ENCODE measurements around the gene SAMD13. TPM values are rescaled to one million over a fixed set of nuclear protein-coding genes. Genes with fewer than 3 reads are reported as not detected.
A peak's percentile ranks its signal among the peaks of the same experiment; 100 is the strongest.

The SAMD13 gene
- total and polyA plus RNA-seq, 12 donors: 0.37 to 2.2 (median 1.2) TPM; not detected in 1

DNA sequence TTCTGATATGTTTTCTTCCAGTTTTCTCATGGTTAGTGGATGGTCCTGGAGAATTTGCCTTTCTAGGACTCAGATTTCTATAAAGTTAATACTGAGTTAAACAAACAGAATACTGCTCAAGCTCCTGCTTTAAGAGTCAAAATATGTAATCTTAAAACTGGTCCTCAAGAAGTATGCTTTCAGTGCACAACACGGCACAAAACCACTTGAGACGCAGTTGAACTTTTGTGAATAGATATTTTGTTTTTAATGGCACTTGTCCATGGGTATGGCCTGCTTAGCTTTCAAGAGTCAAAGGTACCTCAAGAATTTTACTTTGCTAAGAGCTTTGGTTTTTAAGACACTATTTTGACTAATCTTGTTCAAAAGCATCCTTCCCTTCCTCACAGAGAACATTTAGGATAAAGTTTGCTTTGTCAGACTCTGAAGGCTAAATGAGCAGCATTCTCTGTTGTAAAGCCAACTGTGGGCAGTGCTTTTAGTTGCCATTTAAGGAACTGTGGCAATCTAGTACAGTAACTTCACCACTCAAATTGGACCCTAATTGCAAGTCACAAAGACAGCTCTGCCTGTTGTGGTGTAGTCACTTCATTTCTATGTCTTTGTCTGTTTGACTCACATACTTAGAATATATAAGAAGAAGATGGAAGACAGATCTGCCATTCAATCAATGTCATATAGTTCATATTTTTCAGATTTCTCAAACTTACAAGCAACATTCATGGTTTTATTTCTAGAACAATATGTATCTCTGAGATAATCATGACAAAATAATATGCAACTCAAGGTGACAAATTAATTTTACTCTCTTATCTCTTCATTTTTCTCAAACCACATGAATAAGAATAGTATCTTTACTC lies 28.8 kb downstream of the SAMD13 start:
- peaks cover 0 to 6% (median 0%) of the 10 kb centered on the region in 9 donors for H3K36me3 ChIP-seq
- H3K4me1 ChIP-seq: no peaks in the 10 kb centered on the region
- ATAC-seq (no peak), DNase-seq (no peak)
- H3K9me3 ChIP-seq: peaks cover 0 to 7% (median 0%) of the 10 kb centered on the region in 11 donors
- TF ChIP-seq CTCF (IDR thresholded peaks at IDR 0.05): no peak
- intact Hi-C loops (cut with DNase I): no loop called here
- no peak overlapping the region for H3K4me3 ChIP-seq
- no peak overlapping the region for H3K27ac ChIP-seq
- no peaks in the 10 kb centered on the region for H3K27me3 ChIP-seq
- 65 to 78% methylated on average over 2 of the region's 2 CpGs for WGBS, 2 donors

DNA sequence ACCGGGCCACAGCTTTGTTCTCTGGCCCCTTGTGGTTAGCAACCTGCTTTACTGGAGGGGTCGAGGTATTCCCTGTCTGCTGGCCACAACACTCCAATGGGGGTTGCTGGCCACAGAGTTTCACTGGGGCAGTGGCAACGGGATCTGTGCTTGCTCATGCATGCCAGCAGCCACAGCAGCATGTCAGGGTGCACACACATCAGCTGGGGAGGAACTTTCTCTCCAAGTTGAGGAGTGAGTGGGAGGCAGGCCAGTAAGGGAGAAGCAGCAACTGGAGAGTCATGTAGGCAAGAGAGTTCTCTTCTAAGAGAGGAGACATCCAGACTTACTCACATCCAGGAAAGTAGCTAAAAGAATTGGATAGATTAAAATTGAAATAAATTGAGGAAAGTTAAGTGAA lies 38.0 kb downstream of the SAMD13 start:
- peaks cover 0 to 25% (median 4%) of the 10 kb centered on the region in 11 donors for H3K9me3 ChIP-seq
- WGBS, 2 donors: 75 to 83% methylated on average over 3 of the region's 3 CpGs
- no peak for TF ChIP-seq CTCF (IDR thresholded peaks at IDR 0.05)
- DNase-seq (no peak), ATAC-seq (no peak)
- H3K36me3 ChIP-seq: no peaks in the 10 kb centered on the region
- no peak overlapping the region for H3K27ac ChIP-seq
- H3K27me3 ChIP-seq: no peaks in the 10 kb centered on the region
- no peak overlapping the region for H3K4me3 ChIP-seq
- no peaks in the 10 kb centered on the region for H3K4me1 ChIP-seq
- intact Hi-C loops (cut with DNase I): no loop called here

GRCh38 chr1:84344286-84344685 lies 42.8 kb downstream of the SAMD13 start:
- DNase-seq (no peak), ATAC-seq (peak in 1 of 8 donors; percentile 42)
- Histone ChIP-seq H3K36me3 (no peaks in the 10 kb centered on the region), H3K4me3 (no peak overlapping the region), H3K27me3 (no peaks in the 10 kb centered on the region), H3K4me1 (no peaks in the 10 kb centered on the region), H3K27ac (no peak overlapping the region), H3K9me3 (peaks cover 0 to 8% (median 0%) of the 10 kb centered on the region in 11 donors)
- intact Hi-C loops (cut with DNase I): no loop called here
- TF ChIP-seq CTCF (IDR thresholded peaks at IDR 0.05): no peak
- WGBS, 2 donors: 79 to 86% methylated on average over 1 of the region's 1 CpG

- H3K4me3 ChIP-seq: no peak overlapping the region
- peaks cover 0 to 8% (median 0%) of the 10 kb centered on the region in 11 donors for H3K9me3 ChIP-seq
- H3K27ac ChIP-seq: no peak overlapping the region
- ATAC-seq (no peak), DNase-seq (no peak)
- H3K36me3 ChIP-seq: no peaks in the 10 kb centered on the region
- intact Hi-C loops (cut with DNase I): no loop called here
- WGBS, 2 donors: 96 to 100% methylated on average over 2 of the region's 2 CpGs
- no peaks in the 10 kb centered on the region for H3K27me3 ChIP-seq
- no peaks in the 10 kb centered on the region for H3K4me1 ChIP-seq
- no peak for TF ChIP-seq CTCF (IDR thresholded peaks at IDR 0.05)
Observed at GRCh38 chr1:84345220-84345619, 43.7 kb downstream of the SAMD13 start.

Data from heart right ventricle (tissue), 16 donors.